Uterus (tissue), 4 donors: ENCODE measurements around the gene INPPL1. TPM values are rescaled to one million over a fixed set of nuclear protein-coding genes. Genes with fewer than 3 reads are reported as not detected.
A peak's percentile ranks its signal among the peaks of the same experiment; 100 is the strongest.
"Not testable (repeated sequence)": the region's sequence is repeated elsewhere in the genome, so short reads cannot be mapped to it uniquely, and the experiment has no call there.

ENCODE experiments used
- DNase-seq, 2 donors: peaks; one replicate each; pipeline ENCODE4 v3.0.0-alpha.2; 2019 to 2020
- H3K27ac ChIP-seq, 2 donors: fragments of 200-600 bp; sonication (generic); 1 replicate in 1 of 2; 2 replicates in 1 of 2; pipeline ENCODE4 v1.5.1; 2016 to 2018
- H3K27me3 ChIP-seq, 2 donors: fragments of 200-600 bp; sonication (generic); one replicate each; pipeline ENCODE4 v1.5.1; 2018 to 2019; ENCODE audit warnings: control low read depth in 1 of 2
- H3K36me3 ChIP-seq, 2 donors: fragments of 200-600 bp; sonication (generic); one replicate each; pipeline ENCODE4 v1.5.1; 2019; ENCODE audit warnings: control low read depth in 1 of 2
- H3K4me1 ChIP-seq, 2 donors: fragments of 200-600 bp; sonication (generic); one replicate each; pipeline ENCODE4 v1.5.1; 2018 to 2019; ENCODE audit warnings: control low read depth in 1 of 2
- H3K4me3 ChIP-seq, 2 donors: fragments of 200-600 bp; sonication (generic); 1 replicate in 1 of 2; 2 replicates in 1 of 2; pipeline ENCODE4 v1.5.1; 2018 to 2019; ENCODE audit warnings: mild to moderate bottlenecking in 1 of 2
- H3K9me3 ChIP-seq, 2 donors: fragments of 200-600 bp; sonication (generic); one replicate each; pipeline ENCODE4 v1.5.1; 2019; ENCODE audit warnings: control low read depth in 1 of 2
- POLR2A ChIP-seq, 2 donors: fragments of 450-650 bp; IDR thresholded peaks; one replicate each; pipeline ENCODE4 v1.6.1; 2016; ENCODE audit warnings: antibody characterized with exemption in 2 of 2, mild to moderate bottlenecking in 1 of 2, moderate library complexity in 1 of 2
- intact Hi-C: fragments of 100-400 bp; cut with DNase I; formaldehyde crosslinking; loops from one replicate; pipeline ENCODE4 v1.15.1; 2023; ENCODE audit warnings: low total_unique reads
- total RNA-seq, 4 donors: library from RNA; depleted of rRNA in 3 of 4; stranded (reverse); fragments of >200 nt in 3 of 4; gene quantifications; one replicate each; pipeline versions ENCODE4 v1.1.0 to v1.2.4, GENCODE V29; 2014 to 2023
- TF ChIP-seq, protein P1 (sequence below), 4 experiments: fragments of 200-600 bp in 2 of 4; fragments of 450-650 bp in 2 of 4; sonication (generic) in 2 of 4; IDR thresholded peaks; one replicate each; pipeline ENCODE4 v1.5.1; 2016 to 2019; ENCODE audit warnings: antibody characterized with exemption in 4 of 4, mild to moderate bottlenecking in 2 of 4, moderate library complexity in 1 of 4
- donor health status: DM: yes; HTN: yes; CAD: no.

Gene INPPL1, protein sequence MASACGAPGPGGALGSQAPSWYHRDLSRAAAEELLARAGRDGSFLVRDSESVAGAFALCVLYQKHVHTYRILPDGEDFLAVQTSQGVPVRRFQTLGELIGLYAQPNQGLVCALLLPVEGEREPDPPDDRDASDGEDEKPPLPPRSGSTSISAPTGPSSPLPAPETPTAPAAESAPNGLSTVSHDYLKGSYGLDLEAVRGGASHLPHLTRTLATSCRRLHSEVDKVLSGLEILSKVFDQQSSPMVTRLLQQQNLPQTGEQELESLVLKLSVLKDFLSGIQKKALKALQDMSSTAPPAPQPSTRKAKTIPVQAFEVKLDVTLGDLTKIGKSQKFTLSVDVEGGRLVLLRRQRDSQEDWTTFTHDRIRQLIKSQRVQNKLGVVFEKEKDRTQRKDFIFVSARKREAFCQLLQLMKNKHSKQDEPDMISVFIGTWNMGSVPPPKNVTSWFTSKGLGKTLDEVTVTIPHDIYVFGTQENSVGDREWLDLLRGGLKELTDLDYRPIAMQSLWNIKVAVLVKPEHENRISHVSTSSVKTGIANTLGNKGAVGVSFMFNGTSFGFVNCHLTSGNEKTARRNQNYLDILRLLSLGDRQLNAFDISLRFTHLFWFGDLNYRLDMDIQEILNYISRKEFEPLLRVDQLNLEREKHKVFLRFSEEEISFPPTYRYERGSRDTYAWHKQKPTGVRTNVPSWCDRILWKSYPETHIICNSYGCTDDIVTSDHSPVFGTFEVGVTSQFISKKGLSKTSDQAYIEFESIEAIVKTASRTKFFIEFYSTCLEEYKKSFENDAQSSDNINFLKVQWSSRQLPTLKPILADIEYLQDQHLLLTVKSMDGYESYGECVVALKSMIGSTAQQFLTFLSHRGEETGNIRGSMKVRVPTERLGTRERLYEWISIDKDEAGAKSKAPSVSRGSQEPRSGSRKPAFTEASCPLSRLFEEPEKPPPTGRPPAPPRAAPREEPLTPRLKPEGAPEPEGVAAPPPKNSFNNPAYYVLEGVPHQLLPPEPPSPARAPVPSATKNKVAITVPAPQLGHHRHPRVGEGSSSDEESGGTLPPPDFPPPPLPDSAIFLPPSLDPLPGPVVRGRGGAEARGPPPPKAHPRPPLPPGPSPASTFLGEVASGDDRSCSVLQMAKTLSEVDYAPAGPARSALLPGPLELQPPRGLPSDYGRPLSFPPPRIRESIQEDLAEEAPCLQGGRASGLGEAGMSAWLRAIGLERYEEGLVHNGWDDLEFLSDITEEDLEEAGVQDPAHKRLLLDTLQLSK
- 100 to 1,000 TPM in 1 of 4 donors, 10 to 100 TPM in 3; 47.1 to 200 (median 50.8) TPM for total RNA-seq

DNA sequence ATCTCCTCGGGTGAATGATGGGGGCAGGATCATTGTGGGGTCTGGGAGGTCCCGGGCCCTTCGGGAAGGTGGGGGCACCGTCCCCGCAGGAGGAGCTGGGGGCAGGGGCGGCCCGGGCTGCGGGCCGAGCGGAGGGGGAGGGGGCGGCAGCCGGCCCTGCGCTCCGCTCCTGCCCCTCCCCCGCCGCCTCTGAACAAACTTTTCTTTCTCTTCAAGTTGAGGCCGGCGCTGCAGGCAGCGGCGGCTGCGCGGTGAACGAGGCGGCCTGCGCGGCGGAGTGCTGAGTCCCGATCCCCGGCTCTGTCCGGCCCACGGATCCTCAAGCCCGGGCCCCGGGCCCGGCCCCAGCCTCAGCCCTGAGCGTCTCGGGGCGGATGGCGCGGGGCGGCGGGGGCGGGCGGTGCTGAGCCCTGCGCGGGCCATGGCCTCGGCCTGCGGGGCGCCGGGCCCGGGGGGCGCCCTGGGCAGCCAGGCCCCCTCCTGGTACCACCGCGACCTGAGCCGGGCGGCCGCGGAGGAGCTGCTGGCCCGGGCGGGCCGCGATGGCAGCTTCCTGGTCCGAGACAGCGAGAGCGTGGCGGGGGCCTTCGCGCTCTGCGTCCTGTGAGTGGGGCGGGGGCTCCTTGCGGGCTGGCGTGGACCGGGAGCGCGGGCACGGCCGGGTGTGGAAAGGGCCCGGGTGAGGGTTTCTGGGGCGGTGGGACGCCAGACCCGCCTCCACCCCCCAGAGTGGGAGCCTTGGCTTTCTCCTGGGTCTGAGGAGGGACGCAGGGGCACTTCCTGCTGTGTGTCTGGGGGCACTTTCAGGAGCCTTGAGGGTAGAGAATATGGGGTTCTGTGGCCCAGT is at the start of gene INPPL1:
INPPL1 (plus strand) TSS at position 204 of the 847 bp plus-strand sequence; CDS start at position 422, 218 bp downstream.
- Histone ChIP-seq H3K9me3 (no peaks in the 10 kb centered on the region), H3K27me3 (no peaks in the 10 kb centered on the region), H3K36me3 (no peaks in the 10 kb centered on the region), H3K4me1 (peaks cover 0 to 15% of the 10 kb centered on the region in 2 donors), H3K4me3 (peak within 1 kb of the TSS; percentile 86 to 94), H3K27ac (peak within 1 kb of the TSS; percentile 94 to 99)
- TF ChIP-seq POLR2A (IDR thresholded peaks at IDR 0.05): peak in 1 of 2 donors; percentile 15
- TF ChIP-seq, protein P1, sequence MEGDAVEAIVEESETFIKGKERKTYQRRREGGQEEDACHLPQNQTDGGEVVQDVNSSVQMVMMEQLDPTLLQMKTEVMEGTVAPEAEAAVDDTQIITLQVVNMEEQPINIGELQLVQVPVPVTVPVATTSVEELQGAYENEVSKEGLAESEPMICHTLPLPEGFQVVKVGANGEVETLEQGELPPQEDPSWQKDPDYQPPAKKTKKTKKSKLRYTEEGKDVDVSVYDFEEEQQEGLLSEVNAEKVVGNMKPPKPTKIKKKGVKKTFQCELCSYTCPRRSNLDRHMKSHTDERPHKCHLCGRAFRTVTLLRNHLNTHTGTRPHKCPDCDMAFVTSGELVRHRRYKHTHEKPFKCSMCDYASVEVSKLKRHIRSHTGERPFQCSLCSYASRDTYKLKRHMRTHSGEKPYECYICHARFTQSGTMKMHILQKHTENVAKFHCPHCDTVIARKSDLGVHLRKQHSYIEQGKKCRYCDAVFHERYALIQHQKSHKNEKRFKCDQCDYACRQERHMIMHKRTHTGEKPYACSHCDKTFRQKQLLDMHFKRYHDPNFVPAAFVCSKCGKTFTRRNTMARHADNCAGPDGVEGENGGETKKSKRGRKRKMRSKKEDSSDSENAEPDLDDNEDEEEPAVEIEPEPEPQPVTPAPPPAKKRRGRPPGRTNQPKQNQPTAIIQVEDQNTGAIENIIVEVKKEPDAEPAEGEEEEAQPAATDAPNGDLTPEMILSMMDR (IDR thresholded peaks at IDR 0.05): no peak
- DNase-seq: peak; percentile 57 to 63
- intact Hi-C loops: no loop called here

DNA sequence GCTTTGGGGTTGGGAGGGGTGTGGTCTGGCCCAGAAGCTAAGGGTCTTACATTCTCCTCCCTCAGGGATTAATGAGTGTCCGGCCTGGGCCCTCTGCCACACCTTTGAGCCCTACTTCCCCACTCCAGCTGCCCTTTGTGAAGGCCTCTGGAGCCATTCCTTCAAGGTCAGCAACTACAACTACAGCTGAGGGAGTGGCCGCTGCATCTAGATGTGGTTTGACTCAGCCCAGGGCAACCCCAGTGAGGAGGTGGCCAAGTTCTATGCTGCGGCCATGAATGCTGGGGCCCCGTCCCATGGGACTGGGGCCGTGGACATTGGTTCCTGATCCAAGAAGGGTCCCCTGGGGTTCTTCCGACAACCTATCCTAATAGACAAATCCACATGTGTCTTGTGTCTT is 46.9 kb upstream of the INPPL1 start:
- Histone ChIP-seq H3K27ac (no peak overlapping the region), H3K4me3 (no peak overlapping the region), H3K27me3 (no peaks in the 10 kb centered on the region), H3K36me3 (no peaks in the 10 kb centered on the region), H3K4me1 (no peaks in the 10 kb centered on the region), H3K9me3 (no peaks in the 10 kb centered on the region)
- no peak for DNase-seq
- no peak for TF ChIP-seq POLR2A (IDR thresholded peaks at IDR 0.05)
- TF ChIP-seq, protein P1 (IDR thresholded peaks at IDR 0.05): no peak
- intact Hi-C loops: no loop called here

DNA sequence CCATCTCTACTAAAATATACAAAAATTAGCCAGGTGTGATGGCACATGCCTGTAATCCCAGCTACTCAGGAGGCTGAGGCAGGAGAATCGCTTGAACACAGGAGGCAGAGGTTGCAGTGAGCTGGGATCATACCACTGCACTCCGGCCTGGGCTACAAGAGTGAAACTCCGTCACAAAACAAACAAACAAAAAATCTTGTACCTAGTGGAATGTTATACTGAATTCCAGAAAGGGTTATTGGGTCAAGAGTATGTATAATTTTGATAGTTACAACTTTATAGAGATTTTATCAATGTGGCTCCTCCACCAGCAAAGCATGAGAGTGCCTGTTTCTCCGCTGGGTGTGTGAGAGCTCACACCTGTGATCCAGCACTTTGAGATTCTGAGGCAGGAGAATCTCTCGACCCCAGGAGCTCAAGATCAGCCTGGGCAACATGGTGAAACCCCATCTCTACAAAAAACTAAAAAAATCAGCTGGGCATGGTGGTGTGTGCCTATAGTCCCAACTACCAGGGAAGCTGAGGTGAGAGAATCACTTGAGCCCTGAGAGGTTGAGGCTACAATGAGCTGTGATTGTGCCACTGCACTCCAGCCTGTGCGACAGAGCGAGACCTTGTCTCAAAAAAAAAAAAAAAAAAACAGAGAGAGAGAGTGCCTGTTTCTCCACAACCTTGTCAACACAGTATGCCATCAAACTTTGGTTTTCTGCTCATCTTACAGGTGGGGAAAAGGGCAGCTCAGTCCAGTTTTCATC is 45.3 kb upstream of the INPPL1 start:
- intact Hi-C loops: no loop called here
- H3K4me1 ChIP-seq: no peaks in the 10 kb centered on the region
- TF ChIP-seq POLR2A (IDR thresholded peaks at IDR 0.05): no peak
- TF ChIP-seq, protein P1 (IDR thresholded peaks at IDR 0.05): no peak
- no peaks in the 10 kb centered on the region for H3K27me3 ChIP-seq
- H3K27ac ChIP-seq: no peak overlapping the region
- no peaks in the 10 kb centered on the region for H3K36me3 ChIP-seq
- no peak overlapping the region for H3K4me3 ChIP-seq
- no peak for DNase-seq
- H3K9me3 ChIP-seq: no peaks in the 10 kb centered on the region

DNA sequence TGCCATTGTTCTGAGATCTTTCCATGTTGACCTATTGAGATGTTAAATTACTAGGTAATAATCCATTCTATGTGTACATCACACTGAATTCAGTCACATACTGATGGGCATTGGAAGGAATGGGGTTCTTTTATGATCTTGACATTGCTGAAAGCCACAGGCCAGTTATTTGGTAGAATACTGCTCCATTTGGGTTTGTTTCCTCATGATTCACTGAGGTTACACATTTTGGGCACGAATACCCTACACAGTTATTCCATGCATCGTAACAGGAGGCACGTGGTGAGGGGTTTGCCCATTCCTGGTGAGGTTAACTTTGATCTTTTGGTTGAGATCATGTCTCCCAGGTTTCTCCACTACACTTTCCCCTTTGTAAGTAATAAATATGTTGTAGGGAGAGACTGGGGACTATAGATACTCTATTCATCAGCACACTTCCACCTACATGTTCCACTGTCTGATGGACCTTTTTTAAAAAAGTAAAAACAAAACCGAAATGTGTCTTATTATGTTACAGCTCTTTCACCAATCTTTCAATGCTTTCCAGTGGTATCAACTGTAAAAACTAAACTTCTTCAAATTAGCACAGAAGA is 44.7 kb upstream of the INPPL1 start:
- no peak for DNase-seq
- no peaks in the 10 kb centered on the region for H3K9me3 ChIP-seq
- no peak overlapping the region for H3K4me3 ChIP-seq
- no peak overlapping the region for H3K27ac ChIP-seq
- H3K4me1 ChIP-seq: no peaks in the 10 kb centered on the region
- intact Hi-C loops: no loop called here
- H3K27me3 ChIP-seq: no peaks in the 10 kb centered on the region
- H3K36me3 ChIP-seq: no peaks in the 10 kb centered on the region
- no peak for TF ChIP-seq POLR2A (IDR thresholded peaks at IDR 0.05)
- TF ChIP-seq, protein P1 (IDR thresholded peaks at IDR 0.05): no peak

DNA sequence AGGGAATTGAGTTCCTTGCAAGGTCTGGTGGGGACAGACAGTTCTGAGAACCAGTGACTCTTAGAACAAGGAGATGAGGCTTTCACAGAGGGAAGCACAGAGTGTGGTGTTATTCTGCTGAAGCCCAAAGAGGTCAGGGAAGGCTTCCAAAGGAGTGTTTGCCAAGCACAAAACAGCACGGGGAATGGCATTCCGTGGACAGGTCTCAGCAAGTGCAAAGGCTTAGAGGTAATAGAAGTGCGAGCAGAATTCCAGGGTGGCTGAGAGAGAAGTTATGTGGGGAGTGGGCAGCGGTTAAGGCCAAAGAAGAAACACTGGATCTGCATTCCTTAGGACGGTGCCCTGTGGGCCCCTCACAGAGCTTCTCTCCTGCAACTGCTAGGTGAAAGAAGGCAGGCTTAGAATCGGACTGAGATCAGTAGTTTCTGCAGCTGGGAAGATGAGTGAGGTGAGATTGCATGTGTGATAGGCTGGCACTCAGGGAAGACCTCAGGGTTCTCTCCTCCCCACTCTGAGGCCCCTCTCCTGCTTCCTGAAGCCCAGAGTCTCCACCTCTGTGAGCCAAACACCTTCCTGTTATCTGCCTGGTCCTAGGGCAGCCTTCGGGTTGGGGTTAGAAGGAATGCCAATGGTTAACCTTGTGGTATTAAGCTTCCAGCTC is 43.5 kb upstream of the INPPL1 start:
- H3K4me3 ChIP-seq, H3K27ac ChIP-seq, H3K4me1 ChIP-seq, H3K9me3 ChIP-seq, H3K27me3 ChIP-seq, H3K36me3 ChIP-seq, DNase-seq, intact Hi-C loops: not testable (repeated sequence)

DNA sequence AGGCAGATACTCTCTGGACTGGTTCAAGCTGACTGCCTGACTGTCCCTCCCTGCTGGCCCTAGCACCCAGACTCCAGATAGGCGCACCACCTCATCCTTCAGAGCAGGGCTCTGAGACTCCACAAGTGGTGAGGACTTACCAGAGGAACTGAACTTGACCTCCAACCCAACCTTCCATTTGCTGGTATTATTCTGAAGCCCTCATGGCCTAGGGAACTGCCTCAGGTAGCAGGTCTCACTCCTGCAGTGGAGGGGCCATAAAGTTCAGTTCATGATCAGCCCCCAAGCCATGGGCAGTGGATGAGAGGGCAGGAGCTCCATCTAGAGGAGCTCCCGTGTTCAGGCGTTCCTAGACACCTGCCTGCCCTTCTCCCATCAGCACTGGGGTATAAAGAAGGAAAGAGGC is 43.0 kb upstream of the INPPL1 start:
- H3K4me3 ChIP-seq, H3K27me3 ChIP-seq, DNase-seq, H3K9me3 ChIP-seq, H3K4me1 ChIP-seq, H3K27ac ChIP-seq, H3K36me3 ChIP-seq, intact Hi-C loops: not testable (repeated sequence)
